Keratinocyte (primary cell): ENCODE measurements around the gene RPL31. TPM values are rescaled to one million over a fixed set of nuclear protein-coding genes. Genes with fewer than 3 reads are reported as not detected.
A peak's percentile ranks its signal among the peaks of the same experiment; 100 is the strongest.

Source experiments
- DNase-seq: peaks from one replicate; pipeline ENCODE4 v3.0.0-alpha.2; 2011; ENCODE audit warnings: low read depth, missing footprints, low spot score
- FAIRE-seq: peaks from 2 replicates; lab custom pipeline; 2011; peaks lifted over from hg19 to GRCh38; lab: Jason Lieb, UNC
- H2AFZ ChIP-seq: 2 replicates; pipeline ENCODE4 v1.6.0; 2012; ENCODE audit warnings: low read length, control low read depth, inconsistent platforms; ENCODE audit not compliant: control insufficient read depth
- H3K27ac ChIP-seq: 2 replicates; pipeline ENCODE4 v1.5.1; 2011; ENCODE audit warnings: low read length; ENCODE audit not compliant: control insufficient read depth, insufficient read depth
- H3K27me3 ChIP-seq: 3 replicates; pipeline ENCODE4 v1.6.0; 2011; ENCODE audit warnings: low read length; ENCODE audit not compliant: control insufficient read depth, insufficient read depth; ENCODE audit errors: extremely low read depth
- H3K36me3 ChIP-seq, 2 experiments: 2 replicates in 1 of 2; 3 replicates in 1 of 2; pipeline ENCODE4 v1.5.1; 2011; ENCODE audit warnings: low read length in 2 of 2, mild to moderate bottlenecking in 1 of 2; ENCODE audit not compliant: control insufficient read depth in 2 of 2, insufficient read depth in 2 of 2; ENCODE audit errors: extremely low read depth in 1 of 2
- H3K4me1 ChIP-seq: 3 replicates; pipeline ENCODE4 v1.5.1; 2011; ENCODE audit warnings: low read length; ENCODE audit not compliant: control insufficient read depth, insufficient read depth; ENCODE audit errors: extremely low read depth
- H3K4me2 ChIP-seq: 3 replicates; pipeline ENCODE4 v1.6.0; 2011; ENCODE audit warnings: low read depth, low read length; ENCODE audit not compliant: control insufficient read depth, insufficient read depth; ENCODE audit errors: extremely low read depth
- H3K4me3 ChIP-seq, 3 experiments: fragments of 200-600 bp in 1 of 3; sonication (generic) in 1 of 3; 2 replicates in 2 of 3; 3 replicates in 1 of 3; pipeline ENCODE4 v1.5.1; 2011 to 2016; ENCODE audit warnings: low read length in 3 of 3, mild to moderate bottlenecking in 3 of 3, control low read depth in 2 of 3, inconsistent platforms in 1 of 3, low read depth in 1 of 3, mixed read lengths in 1 of 3, mixed run types in 1 of 3, moderate library complexity in 1 of 3; ENCODE audit not compliant: control insufficient read depth in 2 of 3, insufficient read depth in 2 of 3; ENCODE audit errors: extremely low read depth in 1 of 3
- H3K79me2 ChIP-seq: 2 replicates; pipeline ENCODE4 v1.6.0; 2012; ENCODE audit warnings: low read length; ENCODE audit not compliant: control insufficient read depth, insufficient read depth
- H3K9ac ChIP-seq: 3 replicates; pipeline ENCODE4 v1.6.0; 2011; ENCODE audit warnings: low read length; ENCODE audit not compliant: control insufficient read depth, insufficient read depth; ENCODE audit errors: extremely low read depth
- H3K9me1 ChIP-seq: 3 replicates; pipeline ENCODE4 v1.6.0; 2011; ENCODE audit warnings: low read length; ENCODE audit not compliant: control insufficient read depth, insufficient read depth; ENCODE audit errors: extremely low read depth
- H3K9me3 ChIP-seq: 2 replicates; pipeline ENCODE4 v1.5.1; 2012; ENCODE audit warnings: low read depth, low read length; ENCODE audit not compliant: control insufficient read depth
- H4K20me1 ChIP-seq: 3 replicates; pipeline ENCODE4 v1.6.0; 2011; ENCODE audit warnings: low read length; ENCODE audit not compliant: control insufficient read depth, insufficient read depth; ENCODE audit errors: extremely low read depth
- EZH2 ChIP-seq: IDR thresholded peaks from one replicate; pipeline ENCODE4 v1.6.1; 2012; ENCODE audit warnings: inconsistent platforms, mild to moderate bottlenecking, low read length, moderate library complexity
- dilution Hi-C: fragments of 300-500 bp; cut with MboI; formaldehyde crosslinking; loops from one replicate; pipeline ENCODE4 v1.7.0; 2020; ENCODE audit warnings: low sequenced_read_pairs; ENCODE audit not compliant: extremely low pct_ligation_motif_present
- polyA plus RNA-seq, 5 experiments: library from polyadenylated mRNA; depleted of rRNA in 3 of 5; stranded (reverse) in 3 of 5; stranded (forward) in 1 of 5; unstranded in 1 of 5; fragments of >200 nt; gene quantifications; 1 replicate in 1 of 5; 2 replicates in 3 of 5; 3 replicates in 1 of 5; pipeline versions ENCODE4 v1.2.1 to v1.2.3, GENCODE V29; 2011 to 2012; ENCODE audit warnings: missing spikeins in 2 of 5, low read depth in 1 of 5, low replicate concordance in 1 of 5
- TF ChIP-seq, protein P1 (sequence below), 3 experiments: IDR thresholded peaks in 1 of 3; conservative IDR thresholded peaks in 1 of 3; optimal IDR thresholded peaks in 1 of 3; 2 replicates in 2 of 3; 3 replicates in 1 of 3; pipeline versions ENCODE3 to v1.5.1; 2011; ENCODE audit warnings: low read length in 3 of 3, mild to moderate bottlenecking in 3 of 3, moderate library complexity in 2 of 3, control low read depth in 1 of 3, inconsistent platforms in 1 of 3; ENCODE audit not compliant: insufficient read depth in 2 of 3; ENCODE audit errors: extremely low read depth in 1 of 3

RPL31 gene
- polyA plus RNA-seq, 1 donor (not counting 4 experiments of a cell fraction or from before 2014, with no cell fraction given), result 2,795 TPM

DNA sequence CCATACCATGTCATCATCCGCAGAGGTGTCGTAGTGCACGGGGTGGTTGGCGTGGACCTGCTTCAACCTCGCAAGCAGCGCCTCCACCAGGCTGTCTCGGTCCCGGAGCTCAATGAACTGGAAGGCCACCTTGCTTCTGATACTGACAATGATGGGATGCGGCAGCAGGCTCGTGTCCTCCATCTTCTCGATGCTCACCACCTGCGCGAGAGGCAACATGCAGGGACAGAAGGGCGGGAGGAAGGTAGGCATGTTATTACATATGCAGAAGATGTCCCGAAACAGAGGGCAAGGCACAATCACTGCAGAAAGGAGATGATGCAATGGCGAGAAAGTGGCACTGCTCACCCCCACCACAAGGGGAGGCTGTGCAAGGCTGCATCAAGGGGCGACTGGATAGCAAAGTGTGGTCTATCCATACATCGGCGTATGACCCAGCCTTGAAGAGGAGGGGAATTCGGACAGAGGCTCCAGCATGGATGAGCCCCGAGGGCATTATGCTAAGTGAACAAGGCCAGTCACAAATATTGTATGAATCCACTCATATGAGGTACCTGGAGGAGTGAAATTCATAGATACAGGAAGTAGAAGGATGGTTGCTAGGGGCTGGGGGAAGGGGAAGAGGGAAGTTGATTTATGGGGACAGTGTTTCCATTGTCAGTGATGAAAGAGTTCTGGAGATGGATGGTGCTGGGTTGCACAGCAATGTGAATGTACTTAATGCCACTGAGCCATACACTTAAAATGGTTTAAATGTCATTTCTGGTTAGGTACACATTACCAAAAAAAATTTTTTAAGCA lies 36.6 kb downstream of the RPL31 start:
- dilution Hi-C loops, result loop anchor here (25.0 kb wide), 1 partner anchor 174 kb away; no protein-coding TSS in a partner anchor
- no peak for DNase-seq
- Histone ChIP-seq H3K9ac (no peak overlapping the region), H4K20me1 (no peaks in the 10 kb centered on the region), H3K27ac (peak overlapping the region; percentile 13), H3K9me3 (no peaks in the 10 kb centered on the region), H3K79me2 (no peaks in the 10 kb centered on the region), H3K4me2 (no peak overlapping the region), H3K27me3 (no peaks in the 10 kb centered on the region), H3K36me3 (peaks cover 18 to 23% of the 10 kb centered on the region in 2 experiments), H3K4me3 (no peak overlapping the region), H3K4me1 (no peaks in the 10 kb centered on the region), H2AFZ (no peak overlapping the region), H3K9me1 (no peaks in the 10 kb centered on the region)
- no peak for TF ChIP-seq EZH2
- TF ChIP-seq, protein P1, sequence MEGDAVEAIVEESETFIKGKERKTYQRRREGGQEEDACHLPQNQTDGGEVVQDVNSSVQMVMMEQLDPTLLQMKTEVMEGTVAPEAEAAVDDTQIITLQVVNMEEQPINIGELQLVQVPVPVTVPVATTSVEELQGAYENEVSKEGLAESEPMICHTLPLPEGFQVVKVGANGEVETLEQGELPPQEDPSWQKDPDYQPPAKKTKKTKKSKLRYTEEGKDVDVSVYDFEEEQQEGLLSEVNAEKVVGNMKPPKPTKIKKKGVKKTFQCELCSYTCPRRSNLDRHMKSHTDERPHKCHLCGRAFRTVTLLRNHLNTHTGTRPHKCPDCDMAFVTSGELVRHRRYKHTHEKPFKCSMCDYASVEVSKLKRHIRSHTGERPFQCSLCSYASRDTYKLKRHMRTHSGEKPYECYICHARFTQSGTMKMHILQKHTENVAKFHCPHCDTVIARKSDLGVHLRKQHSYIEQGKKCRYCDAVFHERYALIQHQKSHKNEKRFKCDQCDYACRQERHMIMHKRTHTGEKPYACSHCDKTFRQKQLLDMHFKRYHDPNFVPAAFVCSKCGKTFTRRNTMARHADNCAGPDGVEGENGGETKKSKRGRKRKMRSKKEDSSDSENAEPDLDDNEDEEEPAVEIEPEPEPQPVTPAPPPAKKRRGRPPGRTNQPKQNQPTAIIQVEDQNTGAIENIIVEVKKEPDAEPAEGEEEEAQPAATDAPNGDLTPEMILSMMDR (optimal IDR thresholded peaks at IDR 0.05 in 1 of 3, IDR thresholded peaks at IDR 0.05 in 1 of 3, conservative IDR thresholded peaks at IDR 0.05 in 1 of 3; ENCODE audit: extremely low read depth in 1 of 3, insufficient read depth in 2 of 3, low read length in 3 of 3), result peak; percentile 91 to 92 (median 92)
- no peak for FAIRE-seq

DNA sequence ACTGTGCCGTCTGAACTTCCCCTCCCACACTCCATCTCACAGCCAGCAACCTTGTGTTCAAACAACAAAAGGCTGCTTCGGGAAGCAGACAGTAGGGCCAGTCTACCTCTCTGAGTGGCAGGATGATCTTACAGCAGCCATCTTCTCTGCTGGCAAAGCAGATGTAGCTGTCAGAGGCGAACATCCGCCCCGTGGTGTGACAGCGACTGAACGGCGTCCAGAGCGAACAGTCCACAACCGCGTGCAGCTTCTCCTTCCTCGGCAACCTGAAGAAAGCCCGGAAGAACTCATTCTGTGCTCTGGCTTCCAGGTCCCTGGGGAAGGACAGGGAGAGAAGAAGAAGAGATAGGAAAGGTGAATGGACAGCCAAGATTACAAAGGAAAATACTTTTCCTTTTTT lies 38.0 kb downstream of the RPL31 start:
- dilution Hi-C loops, result loop anchor here (25.0 kb wide), 1 partner anchor 172 kb away; no protein-coding TSS in a partner anchor
- FAIRE-seq (no peak), DNase-seq (no peak)
- Histone ChIP-seq H3K27me3 (no peaks in the 10 kb centered on the region), H3K79me2 (no peaks in the 10 kb centered on the region), H3K9me3 (no peaks in the 10 kb centered on the region), H3K4me1 (no peaks in the 10 kb centered on the region), H3K9ac (no peak overlapping the region), H3K9me1 (no peaks in the 10 kb centered on the region), H3K4me2 (no peak overlapping the region), H3K27ac (no peak overlapping the region), H2AFZ (no peak overlapping the region), H3K36me3 (peaks cover 18 to 19% of the 10 kb centered on the region in 2 experiments), H4K20me1 (no peaks in the 10 kb centered on the region), H3K4me3 (no peak overlapping the region)
- TF ChIP-seq, protein P1 (optimal IDR thresholded peaks at IDR 0.05 in 1 of 3, IDR thresholded peaks at IDR 0.05 in 1 of 3, conservative IDR thresholded peaks at IDR 0.05 in 1 of 3; ENCODE audit: extremely low read depth in 1 of 3, insufficient read depth in 2 of 3, low read length in 3 of 3), result no peak
- TF ChIP-seq EZH2, result no peak
